Activated CD8-positive, alpha-beta memory T cell treated with anti-CD3 and anti-CD28 coated beads, Interleukin-2, amount 10 ng/mL, durations not matched to agents 7 days and 5 days (primary cell): ENCODE data around the gene SRRD. TPM values are rescaled to one million over a fixed set of nuclear protein-coding genes. Genes with fewer than 3 reads are reported as not detected.

Experiments
- ATAC-seq: fragments of 150-1000 bp; cut with Tn5 transposase; one replicate; pipeline ENCODE4 v1.10.0; 2021; ENCODE audit warnings: moderate library complexity
- CTCF ChIA-PET: fragments of 350-600 bp; sonication (Branson Sonifier 250); formaldehyde crosslinking; loops from one replicate; lab custom pipeline; 2021; ENCODE audit warnings: antibody characterized with exemption; lab: Charles Lee
- DNase-seq: peaks from one replicate; pipeline ENCODE4 v3.0.0-alpha.2; 2020
- H3K27ac Mint-ChIP-seq: one replicate; pipeline ENCODE4 v1.8.0; 2021; ENCODE audit warnings: mild to moderate bottlenecking, mixed read lengths
- H3K27me3 Mint-ChIP-seq: one replicate; pipeline ENCODE4 v1.8.0; 2021; ENCODE audit warnings: mixed read lengths
- H3K36me3 Mint-ChIP-seq: one replicate; pipeline ENCODE4 v1.8.0; 2021; ENCODE audit warnings: mild to moderate bottlenecking, mixed read lengths
- H3K4me1 Mint-ChIP-seq: one replicate; pipeline ENCODE4 v1.8.0; 2021; ENCODE audit warnings: mixed read lengths
- H3K4me3 Mint-ChIP-seq: one replicate; pipeline ENCODE4 v1.8.0; 2021; ENCODE audit warnings: mild to moderate bottlenecking, moderate library complexity, mixed read lengths
- H3K9me3 Mint-ChIP-seq: one replicate; pipeline ENCODE4 v1.8.0; 2022; ENCODE audit warnings: low read depth, mixed read lengths
- total RNA-seq, 2 experiments: library from RNA; stranded (reverse); gene quantifications; one replicate each; pipeline ENCODE4 v1.2.3, GENCODE V29; 2021

Gene SRRD
- total RNA-seq, 2 experiments from 2014 or later, result 17.5 to 22.6 TPM

DNA sequence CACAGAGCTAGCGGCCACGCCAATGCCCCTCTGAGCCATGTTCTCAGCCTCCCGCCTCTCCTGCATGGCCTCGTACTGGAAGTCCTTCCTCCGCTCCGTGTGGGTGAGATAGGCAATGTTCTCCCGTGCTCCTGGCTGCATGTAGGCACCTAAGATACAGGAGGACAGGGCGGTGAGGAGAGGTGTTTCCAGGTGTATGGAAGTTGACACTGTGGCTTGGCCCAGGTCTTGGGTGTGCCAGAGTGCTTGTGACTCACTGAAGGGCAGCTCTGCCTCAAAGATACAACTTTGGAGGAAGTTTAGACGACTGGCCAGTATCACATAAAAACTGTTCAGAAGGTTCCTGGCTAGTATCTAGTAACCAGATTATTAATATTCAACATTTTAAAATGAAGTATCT is 8.5 kb downstream of the SRRD start:
- Mint-ChIP-seq H3K4me1 (peaks cover 14% of the 10 kb centered on the region), H3K4me3 (no peak overlapping the region), H3K27ac (no peak overlapping the region), H3K36me3 (peaks cover 56% of the 10 kb centered on the region), H3K27me3 (no peaks in the 10 kb centered on the region), H3K9me3 (no peaks in the 10 kb centered on the region)
- no peak for ATAC-seq
- CTCF ChIA-PET, result interaction anchor here (0.7 to 2.2 kb wide), 3 partner anchors 11 to 370 kb away, joined by 3 to 8 read pairs (median 5); no protein-coding TSS in a partner anchor
- no peak for DNase-seq

DNA sequence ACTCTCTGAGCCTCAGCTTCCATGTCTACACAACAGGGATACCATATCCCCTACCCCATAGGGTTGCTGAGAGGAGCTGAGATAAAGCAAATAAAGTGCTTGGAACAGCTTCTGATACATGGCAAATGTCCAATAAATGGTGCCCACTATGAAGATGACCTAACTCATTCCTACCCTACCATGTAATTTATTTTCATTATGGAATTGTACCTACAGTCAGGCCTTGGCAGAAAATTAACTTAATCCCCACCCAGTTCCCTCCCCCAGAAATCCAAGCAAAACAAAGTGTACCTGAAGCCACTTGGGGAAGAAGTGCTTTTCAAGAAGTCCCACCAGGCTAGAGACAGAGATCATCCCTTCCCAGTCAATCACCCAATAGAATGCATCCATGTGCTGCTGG is 10.8 kb downstream of the SRRD start:
- Mint-ChIP-seq H3K4me3 (no peak overlapping the region), H3K36me3 (peaks cover 65% of the 10 kb centered on the region), H3K27ac (no peak overlapping the region), H3K9me3 (no peaks in the 10 kb centered on the region), H3K4me1 (peaks cover 14% of the 10 kb centered on the region), H3K27me3 (no peaks in the 10 kb centered on the region)
- CTCF ChIA-PET, result interaction anchor here (0.7 to 2.1 kb wide), 4 partner anchors 9 to 171 kb away, joined by 3 to 14 read pairs (median 4); no protein-coding TSS in a partner anchor
- DNase-seq (no peak), ATAC-seq (no peak)

DNA sequence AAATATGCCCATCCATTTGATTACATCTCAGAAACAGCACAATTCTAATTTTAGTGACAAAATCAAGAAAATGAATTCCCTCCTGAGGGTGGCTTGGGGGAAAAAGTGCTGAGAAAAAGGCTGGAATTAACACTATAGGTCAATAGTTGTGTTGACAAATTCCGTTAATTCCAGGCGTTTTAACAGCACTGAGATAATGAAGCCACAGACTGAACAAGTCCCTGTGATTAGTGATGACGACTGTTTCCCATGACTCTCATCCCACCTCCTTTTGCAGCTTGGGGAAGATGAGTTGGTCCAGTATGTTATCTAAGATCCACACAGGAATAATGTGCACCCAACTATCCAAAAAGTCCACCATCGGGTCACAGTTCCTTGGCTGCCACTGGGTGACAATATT is 12.8 kb downstream of the SRRD start:
- H3K27ac Mint-ChIP-seq, result no peak overlapping the region
- no peaks in the 10 kb centered on the region for H3K27me3 Mint-ChIP-seq
- no peak for ATAC-seq
- peaks cover 15% of the 10 kb centered on the region for H3K4me1 Mint-ChIP-seq
- no peaks in the 10 kb centered on the region for H3K9me3 Mint-ChIP-seq
- H3K36me3 Mint-ChIP-seq, result peaks cover 67% of the 10 kb centered on the region
- no peak for DNase-seq
- H3K4me3 Mint-ChIP-seq, result no peak overlapping the region
- CTCF ChIA-PET, result no interaction called here

DNA sequence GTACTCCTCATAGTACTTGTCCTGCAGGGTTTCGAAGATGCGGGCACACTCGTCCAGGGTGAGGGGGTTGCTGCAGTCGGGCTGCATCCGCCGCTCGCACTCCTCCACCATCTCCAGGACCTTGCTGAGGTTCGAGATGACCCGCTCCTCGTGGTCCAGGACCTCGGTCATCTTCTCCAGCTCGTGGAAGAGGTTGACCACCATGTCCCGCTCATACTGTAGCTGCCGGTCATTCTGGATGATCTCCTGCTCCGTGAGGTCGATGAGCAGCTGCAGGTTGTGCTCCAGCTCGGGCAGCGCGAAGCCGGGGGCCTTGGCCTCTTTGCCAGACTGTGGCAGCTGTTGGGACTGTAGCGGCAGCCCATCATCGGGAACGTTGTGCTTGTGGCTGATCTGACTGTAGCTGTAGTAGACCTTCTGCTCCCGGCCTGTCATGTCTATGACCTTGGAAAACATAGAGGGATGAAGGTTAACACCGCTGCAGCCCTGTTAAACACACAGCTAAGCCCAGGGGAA is 15.6 kb downstream of the SRRD start:
- no peaks in the 10 kb centered on the region for H3K27me3 Mint-ChIP-seq
- peaks cover 27% of the 10 kb centered on the region for H3K4me1 Mint-ChIP-seq
- DNase-seq (no peak), ATAC-seq (no peak)
- CTCF ChIA-PET, result interaction anchor here (1.0 to 7.2 kb wide), 4 partner anchors 13 to 165 kb away, joined by 3 to 69 read pairs (median 26); partner anchors contain the start of genes HPS4, SRRD and TFIP11
- H3K27ac Mint-ChIP-seq, result no peak overlapping the region
- peaks cover 70% of the 10 kb centered on the region for H3K36me3 Mint-ChIP-seq
- no peak overlapping the region for H3K4me3 Mint-ChIP-seq
- H3K9me3 Mint-ChIP-seq, result no peaks in the 10 kb centered on the region

DNA sequence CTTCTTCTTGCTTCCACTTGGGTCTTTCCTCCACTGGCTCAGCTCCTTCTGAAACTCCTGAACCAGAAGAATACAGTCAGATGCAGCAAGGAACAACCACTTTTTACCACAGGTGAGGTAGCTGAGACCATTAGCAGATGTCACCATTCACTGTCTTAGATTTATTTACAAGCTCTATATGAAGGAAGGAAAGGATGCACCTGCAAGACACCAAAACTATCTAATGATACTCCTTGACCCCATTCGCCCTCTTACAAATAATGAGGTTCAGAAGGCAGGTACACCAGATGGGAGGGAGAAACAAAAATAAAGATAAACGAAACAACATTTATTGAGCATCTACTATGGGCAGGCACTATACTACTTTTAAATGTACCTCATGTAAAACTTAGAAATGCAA is 18.3 kb downstream of the SRRD start:
- peak overlapping the region; percentile 87 for H3K27ac Mint-ChIP-seq
- no peak for DNase-seq
- no peak for ATAC-seq
- H3K27me3 Mint-ChIP-seq, result no peaks in the 10 kb centered on the region
- peaks cover 33% of the 10 kb centered on the region for H3K4me1 Mint-ChIP-seq
- CTCF ChIA-PET, result interaction anchor here (0.8 to 7.2 kb wide), 20 partner anchors 11 to 172 kb away, joined by 3 to 69 read pairs (median 4); partner anchors contain the start of genes HPS4, SRRD and TFIP11
- H3K36me3 Mint-ChIP-seq, result peaks cover 68% of the 10 kb centered on the region
- H3K9me3 Mint-ChIP-seq, result no peaks in the 10 kb centered on the region
- H3K4me3 Mint-ChIP-seq, result no peak overlapping the region

DNA sequence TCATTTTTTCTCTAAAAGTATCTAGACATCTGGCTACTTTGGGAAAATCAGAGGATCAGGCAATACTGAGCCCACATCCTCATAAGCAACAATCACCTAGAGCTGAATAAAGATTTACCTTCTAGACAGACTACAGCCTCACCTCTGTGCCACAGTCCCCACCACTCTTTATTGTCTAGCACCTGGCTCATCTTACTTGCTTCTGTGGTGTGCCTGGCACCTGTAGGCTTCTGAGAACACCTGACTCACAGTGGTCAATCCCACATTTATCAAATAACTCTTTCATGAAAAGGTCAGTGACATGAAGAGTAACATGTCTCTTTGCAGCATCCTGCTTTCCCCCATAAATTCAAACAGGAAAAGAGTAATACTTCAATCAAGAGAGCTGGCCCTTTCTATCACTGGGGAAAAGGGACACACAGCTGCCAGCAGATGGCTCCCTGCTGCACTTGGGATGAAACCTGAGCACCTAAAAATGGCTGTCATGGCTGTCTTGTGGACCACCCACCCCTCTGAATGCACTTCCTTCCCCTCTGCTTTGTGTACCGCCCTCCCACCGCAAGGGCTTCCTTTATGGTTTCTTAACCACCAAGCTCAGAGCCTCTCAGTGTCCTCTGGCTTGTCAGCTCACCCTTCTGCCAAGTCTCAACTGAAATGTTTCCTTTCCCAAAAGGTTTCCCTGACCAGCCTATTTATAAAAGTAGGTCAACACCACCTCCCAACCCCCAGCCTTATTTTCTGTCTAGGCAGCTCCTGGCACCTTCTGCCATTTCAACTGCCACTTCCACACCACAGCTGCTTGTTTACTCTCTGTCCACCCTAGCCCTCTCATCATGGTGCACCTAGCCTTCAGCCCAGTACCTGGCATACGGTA is 19.2 kb downstream of the SRRD start:
- Mint-ChIP-seq H3K27ac (peak overlapping the region; percentile 87), H3K4me1 (peaks cover 33% of the 10 kb centered on the region), H3K36me3 (peaks cover 65% of the 10 kb centered on the region), H3K27me3 (no peaks in the 10 kb centered on the region), H3K9me3 (no peaks in the 10 kb centered on the region), H3K4me3 (peak overlapping the region; percentile 29)
- ATAC-seq (peak; percentile 95), DNase-seq (peak; percentile 95)
- CTCF ChIA-PET, result interaction anchor here (0.6 to 7.2 kb wide), 36 partner anchors 9 to 198 kb away, joined by 3 to 69 read pairs (median 6); partner anchors contain the start of genes HPS4, MIAT, SRRD and TFIP11

DNA sequence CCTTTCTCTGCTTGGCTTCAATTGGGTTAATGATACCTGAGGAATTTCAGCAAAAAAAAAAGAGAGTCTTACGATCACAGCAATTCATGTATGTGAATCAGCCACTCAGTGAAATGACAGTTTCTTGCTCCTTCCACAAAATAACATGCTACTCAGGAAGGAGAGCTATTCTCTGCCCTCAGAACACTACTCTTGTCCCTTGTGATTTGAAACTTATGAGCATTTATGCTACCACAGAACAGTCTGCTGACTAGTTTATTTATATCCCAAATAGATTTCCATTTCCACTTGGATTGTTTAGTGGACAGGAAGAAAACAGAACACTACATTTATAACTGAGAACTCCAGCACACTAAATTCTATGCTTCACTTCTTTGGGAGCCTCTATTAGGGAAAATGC is 20.1 kb downstream of the SRRD start:
- peaks cover 33% of the 10 kb centered on the region for H3K4me1 Mint-ChIP-seq
- peaks cover 65% of the 10 kb centered on the region for H3K36me3 Mint-ChIP-seq
- ATAC-seq (no peak), DNase-seq (no peak)
- CTCF ChIA-PET, result interaction anchor here (0.6 to 7.2 kb wide), 26 partner anchors 9 to 197 kb away, joined by 3 to 69 read pairs (median 8); partner anchors contain the start of genes HPS4, MIAT, SRRD and TFIP11
- H3K27ac Mint-ChIP-seq, result peak overlapping the region; percentile 87
- no peaks in the 10 kb centered on the region for H3K27me3 Mint-ChIP-seq
- no peaks in the 10 kb centered on the region for H3K9me3 Mint-ChIP-seq
- H3K4me3 Mint-ChIP-seq, result peak overlapping the region; percentile 29

DNA sequence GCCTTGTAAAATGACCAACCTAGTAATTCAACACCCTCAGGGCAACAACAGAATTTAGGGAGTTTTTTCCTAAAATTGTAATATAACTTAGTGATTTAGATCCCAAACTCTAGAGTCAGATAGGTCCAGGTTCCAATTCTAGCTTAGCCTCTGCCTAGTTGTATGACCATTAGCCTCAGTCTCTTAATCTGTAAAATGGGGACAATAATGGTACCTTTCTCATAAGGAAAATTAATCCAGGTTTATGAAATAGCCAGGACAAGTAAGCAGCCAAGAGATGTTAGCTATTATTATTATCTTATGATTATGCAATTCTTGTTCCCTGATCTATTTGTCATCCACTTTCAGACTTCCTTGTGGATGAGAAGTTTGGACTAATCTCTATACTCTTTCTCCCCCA is 24.5 kb downstream of the SRRD start:
- H3K9me3 Mint-ChIP-seq, result no peaks in the 10 kb centered on the region
- ATAC-seq (no peak), DNase-seq (no peak)
- peaks cover 46% of the 10 kb centered on the region for H3K36me3 Mint-ChIP-seq
- no peak overlapping the region for H3K27ac Mint-ChIP-seq
- CTCF ChIA-PET, result interaction anchor here (1.2 kb wide), 1 partner anchor 134 kb away, joined by 3 read pairs; no protein-coding TSS in a partner anchor
- H3K27me3 Mint-ChIP-seq, result no peaks in the 10 kb centered on the region
- H3K4me3 Mint-ChIP-seq, result no peak overlapping the region
- peaks cover 47% of the 10 kb centered on the region for H3K4me1 Mint-ChIP-seq

DNA sequence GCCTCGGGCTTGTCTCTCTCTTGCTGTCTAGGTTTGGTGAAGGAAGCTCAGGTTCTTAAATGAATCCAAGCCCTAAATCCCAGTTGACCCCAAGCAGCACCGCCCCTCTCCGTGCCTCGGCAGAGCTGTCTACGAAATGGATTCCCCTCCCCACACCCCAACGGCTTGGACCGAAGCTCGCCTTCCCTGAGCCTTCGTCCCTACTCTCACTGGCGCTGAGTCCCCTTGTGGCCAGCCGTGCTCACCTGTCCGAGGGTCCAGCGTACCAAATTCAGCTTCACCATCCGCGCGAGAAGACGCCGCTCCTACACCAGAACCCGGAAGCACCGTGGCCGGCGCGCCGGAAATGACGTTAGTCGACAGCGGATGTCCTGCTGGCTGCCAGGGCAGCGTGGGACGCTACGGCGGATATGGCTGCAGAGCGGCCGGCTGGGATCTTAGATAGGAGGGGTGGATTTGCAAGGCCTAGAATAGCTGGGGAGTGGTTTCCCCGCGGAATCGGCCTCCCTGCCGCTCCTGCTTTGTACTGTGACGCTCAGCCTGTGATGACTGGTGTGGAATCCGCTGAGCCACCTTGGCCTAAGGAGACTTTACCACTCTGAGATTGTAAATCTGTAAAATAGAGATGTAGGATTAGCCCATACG is 28.6 kb downstream of the SRRD start, which contains the start of gene TFIP11:
TFIP11 (minus strand) TSS at position 325 of the 645 bp plus-strand sequence. CDS start 2,201 bp downstream, outside the sequence.
- peak within 1 kb of the TSS; percentile 95 for H3K27ac Mint-ChIP-seq
- ATAC-seq (peak; percentile 99), DNase-seq (peak; percentile 96)
- peak within 1 kb of the TSS; percentile 96 for H3K4me3 Mint-ChIP-seq
- H3K36me3 Mint-ChIP-seq, result peaks cover 19% of the 10 kb centered on the region
- no peaks in the 10 kb centered on the region for H3K9me3 Mint-ChIP-seq
- H3K27me3 Mint-ChIP-seq, result no peaks in the 10 kb centered on the region
- peaks cover 48% of the 10 kb centered on the region for H3K4me1 Mint-ChIP-seq
- CTCF ChIA-PET, result interaction anchor here (1.0 to 5.1 kb wide), 4 partner anchors 9 to 153 kb away, joined by 3 to 42 read pairs (median 3); no protein-coding TSS in a partner anchor

DNA sequence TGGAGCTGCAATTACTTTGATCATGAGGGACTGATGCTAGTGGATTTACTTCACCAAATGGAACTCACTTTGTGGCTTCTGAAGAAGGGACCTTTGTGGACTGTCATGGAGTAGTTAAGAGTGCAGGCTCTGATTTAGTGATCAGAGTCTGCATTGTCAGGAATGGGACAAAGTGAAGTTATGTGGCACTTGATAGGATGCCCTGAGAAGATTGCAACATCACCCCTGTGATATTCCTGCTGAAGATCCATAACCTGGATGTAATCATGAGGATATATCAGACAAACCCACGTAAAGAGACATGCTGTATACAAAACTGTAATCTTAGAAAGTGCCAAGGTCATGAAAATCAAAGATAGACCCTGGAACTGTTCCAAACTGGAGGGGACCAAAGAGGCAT is 30.2 kb downstream of the SRRD start:
- Mint-ChIP-seq H3K36me3 (peaks cover 12% of the 10 kb centered on the region), H3K27me3 (no peaks in the 10 kb centered on the region), H3K4me1 (peaks cover 48% of the 10 kb centered on the region), H3K9me3 (no peaks in the 10 kb centered on the region), H3K27ac (no peak overlapping the region), H3K4me3 (peak overlapping the region; percentile 96)
- DNase-seq, result no peak
- ATAC-seq, result no peak
- CTCF ChIA-PET, result interaction anchor here (0.8 to 5.1 kb wide), 2 partner anchors 11 to 129 kb away, joined by 3 to 42 read pairs; no protein-coding TSS in a partner anchor

DNA sequence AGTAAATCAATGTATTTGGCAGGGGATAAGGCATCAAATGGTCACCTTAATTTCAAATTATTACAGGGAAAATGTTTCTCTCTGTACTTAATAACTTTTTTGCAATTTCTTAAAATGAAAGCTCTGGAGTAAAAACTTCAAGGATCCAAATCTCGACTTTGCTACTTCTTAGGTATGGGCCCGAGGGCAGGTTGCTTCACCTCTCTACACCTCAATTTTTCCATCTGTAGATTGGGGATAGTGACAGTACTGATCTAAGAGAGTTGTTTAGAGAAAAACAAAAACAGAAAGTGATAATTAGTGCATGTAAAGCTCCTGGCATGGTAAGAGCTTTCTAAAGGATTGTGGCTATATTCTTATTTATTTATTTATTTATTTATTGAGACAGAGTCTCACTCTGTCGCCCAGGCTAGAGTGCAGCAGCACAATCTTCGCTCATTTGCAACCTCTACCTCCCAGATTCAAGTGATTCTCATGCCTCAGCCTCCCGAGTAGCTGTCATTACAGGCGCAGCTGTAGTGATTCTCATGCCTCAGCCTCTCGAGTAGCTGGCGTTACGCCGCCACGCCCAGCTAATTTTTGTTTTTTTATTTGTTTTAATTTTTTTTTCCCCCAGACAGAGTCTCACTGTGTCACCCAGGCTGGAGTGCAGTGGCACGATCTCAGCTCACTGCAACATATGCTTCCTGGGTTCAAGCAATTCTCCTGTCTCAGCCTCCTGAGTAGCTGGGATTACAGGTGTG is 30.9 kb downstream of the SRRD start:
- Mint-ChIP-seq H3K4me1 (peaks cover 48% of the 10 kb centered on the region), H3K9me3 (no peaks in the 10 kb centered on the region), H3K27me3 (no peaks in the 10 kb centered on the region), H3K36me3 (peaks cover 6% of the 10 kb centered on the region), H3K27ac (no peak overlapping the region), H3K4me3 (no peak overlapping the region)
- DNase-seq (no peak), ATAC-seq (no peak)
- CTCF ChIA-PET, result interaction anchor here (0.8 to 5.1 kb wide), 2 partner anchors 12 to 129 kb away, joined by 3 to 42 read pairs; no protein-coding TSS in a partner anchor

DNA sequence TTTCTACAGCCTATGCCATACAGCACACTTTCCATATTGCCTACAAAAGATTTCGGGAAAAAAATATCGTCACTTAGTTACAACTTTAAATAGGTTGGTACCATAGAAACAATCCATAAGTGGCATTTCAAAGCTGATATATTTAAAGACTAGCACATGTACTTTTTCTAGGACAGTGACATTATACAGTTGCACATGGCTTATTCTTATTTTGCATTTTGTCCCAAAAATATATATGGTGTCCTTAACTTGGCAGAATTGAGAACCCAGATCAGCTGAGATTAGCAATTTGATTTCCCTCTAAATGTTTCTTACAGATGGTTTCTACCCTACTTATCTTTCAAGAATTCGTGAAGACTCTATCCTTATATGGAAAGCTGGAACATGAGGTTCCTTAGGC is 32.3 kb downstream of the SRRD start:
- Mint-ChIP-seq H3K27ac (peak overlapping the region; percentile 21), H3K36me3 (peaks cover 2% of the 10 kb centered on the region), H3K4me1 (peaks cover 40% of the 10 kb centered on the region), H3K27me3 (no peaks in the 10 kb centered on the region), H3K9me3 (no peaks in the 10 kb centered on the region), H3K4me3 (no peak overlapping the region)
- ATAC-seq, result no peak
- no peak for DNase-seq
- CTCF ChIA-PET, result interaction anchor here (0.7 to 3.2 kb wide), 2 partner anchors 13 to 17 kb away, joined by 3 to 16 read pairs; no protein-coding TSS in a partner anchor
